GM18951 (cell line): ENCODE results near the gene ZBTB5.

Source experiments
- POLR2A ChIP-seq: IDR thresholded peaks from 4 replicates; pipeline ENCODE4 v1.6.1; 2011; ENCODE audit warnings: mild to moderate bottlenecking; ENCODE audit not compliant: insufficient read length, insufficient read depth; ENCODE audit errors: extremely low read depth
- in situ Hi-C: fragments of 300-500 bp; cut with MboI; formaldehyde crosslinking; loops from one replicate; pipeline ENCODE4 v1.12.0; 2022; ENCODE audit warnings: low sequenced_read_pairs, mixed read lengths, inconsistent platforms; ENCODE audit not compliant: unreplicated experiment

Gene ZBTB5

DNA sequence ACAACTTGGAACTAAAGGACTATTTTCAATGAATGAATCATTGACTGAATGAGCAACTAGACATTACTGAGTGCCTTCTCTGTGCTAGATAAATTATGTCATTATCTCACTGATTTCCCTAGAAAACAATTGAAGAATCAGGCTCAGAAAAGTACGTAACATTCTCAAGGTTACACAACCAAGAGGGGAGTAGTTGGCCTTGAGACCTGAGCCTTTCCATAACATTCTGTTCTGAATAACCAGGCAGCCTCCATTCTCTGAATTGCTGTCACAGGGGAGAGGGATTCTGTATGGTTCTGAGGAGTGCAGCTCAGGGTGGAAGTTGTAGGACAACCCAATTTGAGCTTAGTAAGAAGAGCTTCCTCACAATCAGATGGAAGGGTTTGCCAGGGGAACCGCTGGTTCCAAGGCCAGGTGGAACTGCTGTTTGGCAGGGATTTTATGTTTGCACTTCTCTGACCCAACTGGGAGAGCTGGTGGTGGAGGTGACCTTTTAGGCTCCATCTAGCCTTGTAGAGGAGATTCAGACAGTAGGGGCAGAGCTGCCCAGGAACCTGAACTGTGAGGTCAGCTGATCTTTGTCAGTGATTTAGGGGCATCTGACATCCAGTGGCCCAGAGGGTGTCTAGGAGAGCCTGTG, 36.8 kb upstream of the ZBTB5 start:
- in situ Hi-C loops = no loop called here
- TF ChIP-seq POLR2A = no peak

DNA sequence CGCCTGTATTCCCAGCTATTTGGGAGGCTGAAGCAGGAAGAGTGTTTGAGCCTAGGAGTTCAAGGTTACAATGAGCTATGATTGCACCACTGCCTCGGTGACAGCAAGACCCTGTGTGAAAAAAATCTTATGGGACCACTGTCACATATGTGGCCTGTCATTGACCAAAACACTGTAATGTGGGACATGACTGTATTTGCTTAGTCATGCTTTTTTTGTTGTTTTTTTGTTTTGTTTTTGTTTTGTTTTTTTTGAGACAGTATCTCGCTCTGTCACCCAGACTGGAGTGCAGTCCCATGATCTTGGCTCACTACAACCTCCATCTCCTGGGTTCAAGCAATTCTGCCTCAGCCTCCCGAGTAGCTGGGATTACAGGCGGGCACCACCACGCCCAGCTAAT, 34.0 kb upstream of the ZBTB5 start:
- in situ Hi-C loops = loop anchor here (25.0 kb wide), 1 partner anchor 238 kb away; no protein-coding TSS in a partner anchor
- no peak for TF ChIP-seq POLR2A

DNA sequence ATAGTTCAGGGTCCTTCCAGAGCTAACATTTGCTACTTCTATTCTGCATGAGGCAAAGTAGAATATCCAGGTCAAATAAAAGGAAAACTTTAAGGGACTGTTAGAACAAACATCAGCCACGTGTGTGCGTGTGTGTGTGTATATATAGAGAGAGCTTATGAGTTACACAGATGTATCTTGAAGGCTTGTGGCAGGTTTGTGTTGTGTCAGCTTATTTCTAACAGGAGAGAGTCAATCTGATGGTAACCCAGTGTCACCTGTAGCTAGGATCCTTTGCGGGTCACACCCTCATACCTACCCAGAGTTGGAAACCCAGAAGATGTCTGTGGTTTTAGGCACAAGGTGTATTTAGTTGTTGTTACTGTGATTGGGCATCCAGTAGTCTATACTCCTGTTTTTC, 33.2 kb upstream of the ZBTB5 start:
- no peak for TF ChIP-seq POLR2A
- in situ Hi-C loops = loop anchor here (25.0 kb wide), 1 partner anchor 239 kb away; no protein-coding TSS in a partner anchor

DNA sequence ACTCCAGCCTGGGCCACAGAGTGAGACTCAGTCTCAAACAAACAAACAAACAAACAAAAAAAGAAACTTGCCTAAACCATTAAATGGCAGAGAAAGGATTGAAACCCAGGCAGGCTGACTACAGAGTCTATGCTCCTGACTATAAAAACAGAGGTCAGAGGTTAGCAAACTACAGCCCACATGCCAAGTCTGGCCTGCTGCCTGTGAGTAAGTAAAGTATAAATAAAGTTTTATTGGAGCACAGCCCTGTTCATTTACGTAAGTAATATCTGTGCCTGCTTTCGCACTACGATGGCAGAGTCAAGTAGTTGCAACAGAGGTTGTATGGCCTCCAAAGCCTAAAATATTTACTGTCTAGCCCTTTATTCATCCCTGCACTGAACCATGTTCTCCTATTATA, 32.1 kb upstream of the ZBTB5 start:
- in situ Hi-C loops = loop anchor here (25.0 kb wide), 1 partner anchor 240 kb away; no protein-coding TSS in a partner anchor
- TF ChIP-seq POLR2A = no peak

DNA sequence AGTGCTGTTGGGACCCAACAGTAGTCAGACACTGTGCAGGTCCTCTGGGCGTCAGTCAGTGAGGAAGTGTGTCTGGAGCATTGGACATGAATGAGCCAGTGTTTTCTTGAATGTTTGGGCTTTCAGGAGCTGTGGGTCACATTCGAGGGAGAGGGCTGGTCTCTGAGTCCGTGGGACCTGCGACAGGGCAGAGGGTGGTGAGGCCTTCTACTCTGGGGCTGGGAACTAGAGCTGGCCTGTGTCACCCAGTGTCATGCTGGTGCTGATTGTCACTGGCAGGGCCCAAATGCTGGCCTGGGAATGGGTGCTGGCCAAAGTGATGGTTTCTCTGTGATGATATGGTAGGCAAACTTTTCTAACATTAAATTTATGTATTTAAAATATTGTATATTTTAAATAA, 30.8 kb upstream of the ZBTB5 start:
- TF ChIP-seq POLR2A = no peak
- in situ Hi-C loops = loop anchor here (25.0 kb wide), 1 partner anchor 241 kb away; no protein-coding TSS in a partner anchor

DNA sequence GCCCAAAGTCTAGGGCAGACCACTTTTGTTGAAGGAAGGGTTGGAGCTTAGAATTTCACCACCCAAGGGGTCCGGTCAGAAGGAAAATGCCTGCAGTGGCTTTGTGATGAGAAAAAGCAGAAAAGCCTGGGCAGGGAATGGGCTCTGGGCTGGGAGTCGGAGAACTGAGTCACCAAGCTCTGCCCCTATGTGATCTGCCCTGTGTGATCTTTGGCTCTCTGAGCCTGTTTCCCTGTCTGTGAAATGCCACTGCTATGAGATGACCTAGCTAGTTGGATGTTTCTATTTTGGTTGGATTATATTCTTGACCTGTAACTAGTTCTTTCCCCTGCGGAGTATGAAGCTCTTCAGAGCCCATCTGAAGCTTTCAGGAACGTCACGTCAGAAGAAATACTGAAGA, 30.3 kb upstream of the ZBTB5 start:
- in situ Hi-C loops = loop anchor here (25.0 kb wide), 1 partner anchor 242 kb away; no protein-coding TSS in a partner anchor

DNA sequence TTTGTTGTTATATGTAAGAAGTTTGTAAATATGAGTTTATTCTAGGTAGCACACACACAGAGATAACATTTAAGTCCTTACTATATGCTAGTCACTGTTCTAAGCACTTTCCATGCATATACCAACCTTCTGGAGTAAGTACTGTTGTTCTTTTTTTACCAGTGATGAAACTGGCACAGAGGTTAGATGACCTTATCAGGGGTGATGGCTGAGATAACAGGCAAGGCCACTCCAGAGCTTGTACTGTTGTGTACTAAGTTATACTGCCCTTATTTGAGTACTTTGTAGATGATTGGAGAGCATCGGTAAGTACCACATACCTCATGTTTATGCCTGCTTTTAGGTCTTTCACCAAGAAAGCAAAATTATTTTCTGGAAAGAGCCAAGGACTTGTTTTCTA, 26.7 kb upstream of the ZBTB5 start:
- no peak for TF ChIP-seq POLR2A
- in situ Hi-C loops = loop anchor here (25.0 kb wide), 1 partner anchor 245 kb away; no protein-coding TSS in a partner anchor

More for the DNA sequence above, 30.3 kb upstream of the ZBTB5 start:
- no peak for TF ChIP-seq POLR2A

DNA sequence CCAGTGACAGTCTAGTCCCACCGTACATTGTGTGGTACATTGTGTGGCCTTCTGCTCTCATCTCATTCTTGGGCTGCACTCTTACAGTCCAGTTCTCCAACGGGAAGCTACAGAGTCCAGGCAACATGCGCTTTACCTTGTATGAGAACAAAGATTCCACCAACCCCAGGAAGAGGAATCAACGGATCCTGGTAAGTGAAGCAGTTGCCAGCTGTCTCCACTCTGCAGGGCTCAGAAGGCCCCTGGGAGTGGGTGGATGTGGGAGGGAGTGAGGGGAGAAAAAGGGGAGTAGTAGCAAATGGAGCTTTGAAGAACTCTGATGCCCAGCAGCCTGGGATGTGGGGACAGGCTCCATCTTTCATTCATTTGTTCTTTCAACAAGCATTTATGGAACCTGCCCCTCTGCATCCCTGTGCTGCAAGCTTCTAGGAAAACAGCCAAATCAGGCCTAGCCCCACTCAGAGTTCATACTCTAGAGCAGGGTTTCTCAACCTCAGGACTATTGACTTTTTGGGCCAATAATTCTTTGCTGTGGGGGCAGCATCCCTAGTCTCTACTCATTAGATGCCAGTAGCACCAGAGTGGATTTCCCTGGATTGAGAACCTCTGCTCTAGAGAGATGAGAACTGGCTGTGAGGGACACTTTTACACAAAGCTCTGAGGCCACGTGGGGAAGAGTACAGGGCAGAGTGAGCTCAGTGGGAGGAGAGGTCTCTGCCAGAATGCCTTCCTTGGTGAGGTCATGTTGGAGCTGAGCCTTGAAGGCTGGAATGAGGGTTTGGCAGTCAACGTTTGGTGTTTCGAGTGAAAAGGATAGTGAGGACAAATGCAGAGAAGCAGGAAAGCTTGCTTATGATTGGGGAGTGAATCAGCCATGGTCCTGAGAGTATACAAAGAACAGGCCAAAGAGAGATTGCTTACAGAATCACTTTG, 21.6 kb upstream of the ZBTB5 start:
- in situ Hi-C loops = loop anchor here (25.0 kb wide), 1 partner anchor 250 kb away; no protein-coding TSS in a partner anchor
- TF ChIP-seq POLR2A = no peak

DNA sequence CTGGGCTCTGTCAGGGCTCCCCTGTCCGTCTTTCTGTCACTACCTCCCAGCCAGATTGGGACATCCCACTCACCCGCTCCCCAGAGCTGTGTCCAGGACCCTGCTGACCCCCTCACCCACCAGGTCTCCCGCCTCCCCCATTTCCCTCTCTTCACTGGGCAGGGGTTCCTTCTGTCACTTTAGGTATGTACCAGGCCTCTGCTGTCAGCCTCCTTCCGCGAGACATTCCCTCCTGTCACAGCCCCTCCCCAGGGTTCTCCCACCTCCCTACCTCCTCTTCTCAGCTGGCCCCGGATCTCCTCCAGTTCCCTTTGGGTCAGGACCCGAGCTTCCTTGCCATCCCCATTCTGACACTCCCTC, 21.0 kb upstream of the ZBTB5 start:
- in situ Hi-C loops = loop anchor here (25.0 kb wide), 1 partner anchor 251 kb away; no protein-coding TSS in a partner anchor
- no peak for TF ChIP-seq POLR2A

DNA sequence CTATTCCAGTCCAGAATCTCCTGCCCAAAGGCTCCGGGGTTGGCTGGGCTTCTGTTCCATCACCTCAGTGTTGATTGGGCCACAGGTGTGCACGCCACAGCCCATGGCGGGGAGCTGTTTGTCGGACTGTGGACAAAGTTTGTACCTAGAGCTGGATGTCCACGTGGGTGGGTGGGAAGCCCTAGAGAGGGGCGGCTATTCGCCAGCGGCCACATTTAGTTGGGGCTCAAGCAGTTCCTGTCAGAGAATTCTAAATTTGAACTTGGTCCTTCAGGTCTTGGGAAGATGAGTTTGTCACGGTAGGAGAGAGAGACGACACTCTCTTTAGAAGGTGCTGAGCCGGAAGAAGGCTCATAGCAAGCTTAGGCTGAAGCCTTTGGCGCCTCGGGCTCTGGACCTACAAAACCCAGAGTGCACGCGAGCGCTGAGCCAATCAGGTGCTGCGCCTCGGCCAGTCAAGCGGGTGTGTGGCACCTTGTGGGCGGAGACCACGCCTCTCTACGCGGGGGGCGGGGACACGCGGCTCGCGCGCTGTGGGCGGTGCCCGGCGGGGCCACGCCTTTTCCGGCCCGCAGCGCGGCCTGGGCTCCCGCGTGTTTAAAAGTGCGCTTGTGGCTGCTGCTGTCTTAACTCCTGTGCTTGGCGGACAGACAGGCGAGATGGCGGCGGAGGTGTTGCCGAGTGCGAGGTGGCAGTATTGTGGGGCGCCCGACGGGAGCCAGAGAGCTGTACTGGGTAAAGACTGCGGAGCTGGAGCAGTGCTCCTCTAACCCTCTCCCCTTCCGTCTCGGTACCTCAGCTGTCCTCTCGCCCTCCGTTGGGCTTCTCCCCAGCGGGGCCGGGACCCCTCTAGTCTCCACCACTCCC, 20.4 kb upstream of the ZBTB5 start, which contains the start of gene POLR1E:
POLR1E (plus strand) TSS at position 560 of the 867 bp plus-strand sequence; CDS start at position 660, 100 bp downstream.
- TF ChIP-seq POLR2A = peak; percentile 96
- in situ Hi-C loops = loop anchor here (25.0 kb wide), 1 partner anchor 252 kb away; no protein-coding TSS in a partner anchor

DNA sequence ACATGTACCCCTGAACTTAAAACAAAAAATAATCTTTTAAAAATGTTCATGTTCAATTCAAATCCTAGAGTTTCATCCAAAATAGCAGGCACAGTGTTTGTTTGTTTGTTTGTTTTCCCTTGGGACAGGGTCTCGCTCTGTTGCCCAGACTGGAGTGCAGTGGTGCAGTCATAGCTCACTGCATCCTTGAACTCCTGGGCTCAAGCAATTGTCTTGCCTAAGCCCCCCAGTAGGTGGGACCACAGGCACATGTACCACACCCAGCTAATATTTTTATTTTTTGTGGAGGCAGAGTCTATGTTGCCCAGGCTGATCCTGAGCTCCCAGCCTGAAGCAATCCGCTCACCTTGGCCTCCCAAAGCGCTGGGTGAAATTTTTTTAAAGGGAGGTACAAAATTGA, 15.5 kb upstream of the ZBTB5 start:
- TF ChIP-seq POLR2A = no peak
- in situ Hi-C loops = loop anchor here (25.0 kb wide), 1 partner anchor 257 kb away; no protein-coding TSS in a partner anchor

DNA sequence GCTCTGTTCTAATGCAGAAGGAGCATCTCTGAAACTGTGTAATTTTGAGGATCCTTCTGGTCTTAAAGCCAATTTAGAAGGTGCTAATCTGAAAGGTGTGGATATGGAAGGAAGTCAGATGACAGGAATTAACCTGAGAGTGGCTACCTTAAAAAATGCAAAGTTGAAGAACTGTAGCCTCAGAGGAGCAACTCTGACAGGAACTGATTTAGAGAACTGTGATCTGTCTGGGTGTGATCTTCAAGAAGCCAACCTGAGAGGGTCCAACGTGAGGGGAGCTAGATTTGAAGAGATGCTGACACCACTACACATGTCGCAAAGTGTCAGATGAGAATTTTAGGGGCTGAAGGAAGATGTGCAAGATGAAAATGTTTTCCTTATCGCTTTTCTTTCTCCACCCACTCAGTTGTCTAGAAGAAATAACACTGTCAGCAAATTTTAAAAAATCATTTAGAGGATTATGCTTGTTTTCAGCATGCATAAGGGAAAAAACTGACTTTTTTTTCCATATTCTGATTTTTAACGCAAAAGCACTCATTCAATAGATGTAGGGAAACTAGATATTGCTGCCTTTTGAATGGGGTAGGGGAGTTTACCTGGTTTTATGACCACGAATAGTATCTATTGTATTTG, 12.9 kb upstream of the ZBTB5 start:
- in situ Hi-C loops = loop anchor here (25.0 kb wide), 1 partner anchor 259 kb away; no protein-coding TSS in a partner anchor

DNA sequence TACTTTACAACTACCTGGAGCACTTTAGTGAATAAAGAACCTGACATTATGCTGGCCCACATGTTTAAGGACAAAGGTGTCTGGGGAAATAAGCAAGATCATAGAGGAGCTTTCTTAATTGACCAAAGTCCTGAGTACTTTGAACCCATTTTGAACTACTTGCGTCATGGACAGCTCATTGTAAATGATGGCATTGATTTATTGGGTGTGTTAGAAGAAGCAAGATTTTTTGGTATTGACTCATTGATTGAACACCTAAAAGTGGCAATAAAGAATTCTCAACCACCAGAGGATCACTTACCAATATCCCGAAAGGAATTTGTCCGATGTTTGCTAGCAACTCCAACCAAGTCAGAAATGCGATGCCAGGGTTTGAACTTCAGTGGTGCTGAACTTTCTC, 12.2 kb upstream of the ZBTB5 start:
- in situ Hi-C loops = loop anchor here (25.0 kb wide), 1 partner anchor 260 kb away; no protein-coding TSS in a partner anchor
